GM12878 (cell line): ENCODE data around the gene TGFB2. TPM values are rescaled to one million over a fixed set of nuclear protein-coding genes. Genes with fewer than 3 reads are reported as not detected.

ENCODE experiments used
- ATAC-seq: fragments of 200-7000 bp; cut with Tn5 transposase; 3 replicates; pipeline ENCODE4 v1.9.1; 2020; ENCODE audit warnings: mild to moderate bottlenecking, moderate library complexity
- BruUV-seq: library from RNA; stranded (reverse); fragments of 400-500 nt; replicated peaks from 2 replicates; lab custom pipeline; 2021; lab: Mats Ljungman, UMichigan
- CTCF ChIA-PET: fragments of 300-600 bp; sonication (Branson Sonifier 250); formaldehyde crosslinking; extraction: SDS; loops from one replicate; lab custom pipeline; 2021; ENCODE audit warnings: inconsistent platforms; lab: Yijun Ruan, JAX
- POLR2A ChIA-PET: fragments of 350-600 bp; formaldehyde crosslinking; extraction: SDS; loops from one replicate; lab custom pipeline; 2021; ENCODE audit warnings: inconsistent platforms; lab: Charles Lee
- RAD21 ChIA-PET: fragments of 300-600 bp; sonication (Branson Sonifier 250); formaldehyde crosslinking; loops from one replicate; lab custom pipeline; 2023; ENCODE audit warnings: antibody characterized with exemption; ENCODE audit not compliant: unreplicated experiment; lab: Charles Lee
- SMC1A ChIA-PET: fragments of 300-600 bp; sonication (Branson Sonifier 250); formaldehyde crosslinking; loops from one replicate; lab custom pipeline; 2023; ENCODE audit not compliant: unreplicated experiment, uncharacterized antibody; lab: Charles Lee
- DNase-seq: peaks from one replicate; pipeline ENCODE4 v3.0.0-alpha.2; 2011; ENCODE audit warnings: low read depth, low spot score
- FAIRE-seq: peaks from 3 replicates; lab custom pipeline; 2011; peaks lifted over from hg19 to GRCh38; lab: Jason Lieb, UNC
- H2AFZ ChIP-seq: 2 replicates; pipeline ENCODE4 v1.6.0; 2011; ENCODE audit warnings: low read depth, low read length, control low read depth; ENCODE audit not compliant: control insufficient read depth
- H3K27ac ChIP-seq: 2 replicates; pipeline ENCODE4 v1.5.1; 2011; ENCODE audit warnings: control low read depth; ENCODE audit not compliant: control insufficient read depth, insufficient read depth
- H3K27me3 ChIP-seq, 2 experiments: replicated peaks in 1 of 2; 2 replicates each; pipeline versions ENCODE4 v1.6.0 to v1.6.1; 2011; ENCODE audit warnings: low read length in 1 of 2; ENCODE audit not compliant: control insufficient read depth in 2 of 2, insufficient read depth in 2 of 2
- H3K36me3 ChIP-seq, 2 experiments: 2 replicates each; pipeline ENCODE4 v1.5.1; 2011; ENCODE audit warnings: low read length in 1 of 2; ENCODE audit not compliant: control insufficient read depth in 2 of 2, insufficient read depth in 2 of 2
- H3K4me1 ChIP-seq: 2 replicates; pipeline ENCODE4 v1.6.1; 2011; ENCODE audit warnings: mild to moderate bottlenecking, low read length, moderate library complexity, mixed read lengths; ENCODE audit not compliant: control insufficient read depth, insufficient read depth
- H3K4me2 ChIP-seq: 2 replicates; pipeline ENCODE4 v1.6.0; 2011; ENCODE audit warnings: control low read depth; ENCODE audit not compliant: control insufficient read depth, insufficient read depth
- H3K4me3 ChIP-seq: fragments of 200-600 bp; sonication (generic); 2 replicates; pipeline ENCODE4 v1.5.1; 2016
- H3K79me2 ChIP-seq: 2 replicates; pipeline ENCODE4 v1.6.0; 2011; ENCODE audit warnings: low read length; ENCODE audit not compliant: control insufficient read depth, insufficient read depth
- H3K9ac ChIP-seq: 2 replicates; pipeline ENCODE4 v1.8.0; 2011; ENCODE audit warnings: low read length, control low read depth, mixed read lengths; ENCODE audit not compliant: control insufficient read depth, insufficient read depth
- H3K9me3 ChIP-seq: replicated peaks from 3 replicates; pipeline ENCODE4 v1.5.1; 2011; ENCODE audit warnings: mild to moderate bottlenecking, low read length; ENCODE audit not compliant: control insufficient read depth, insufficient read depth
- H4K20me1 ChIP-seq: 2 replicates; pipeline ENCODE4 v1.6.0; 2011; ENCODE audit not compliant: control insufficient read depth, insufficient read depth
- HCFC1 ChIP-seq: fragments of 150-350 bp; IDR thresholded peaks from 2 replicates; pipeline ENCODE4 v1.6.1; 2014; ENCODE audit warnings: low read length
- HDAC6 ChIP-seq: fragments of 200-600 bp; sonication (generic); IDR thresholded peaks from one replicate; pipeline ENCODE4 v1.8.0; 2017; ENCODE audit warnings: antibody characterized with exemption; ENCODE audit not compliant: unreplicated experiment
- ZNF384 ChIP-seq: IDR thresholded peaks from 2 replicates; pipeline ENCODE4 v1.6.1; 2012; ENCODE audit warnings: low read depth, mild to moderate bottlenecking, low read length, improper control_type of control experiment, borderline replicate concordance
- WGBS: methylation state at CpG from one replicate; pipeline ENCODE4 v1.1.6; 2016; ENCODE audit warnings: low lambda C conversion rate; ENCODE audit not compliant: insufficient replicate concordance, insufficient coverage; ENCODE audit errors: missing lambda C conversion rate; 5-methylcytosine and 5-hydroxymethylcytosine counted together
- in situ Hi-C: fragments of 300-500 bp; cut with MboI; formaldehyde crosslinking; loops from 9 replicates; pipeline ENCODE4 v1.14.3; 2018; ENCODE audit warnings: mixed read lengths
- intact Hi-C: fragments of 100-400 bp; cut with micrococcal nuclease; formaldehyde crosslinking; loops from one replicate; pipeline ENCODE4 v1.14.2; 2022; ENCODE audit not compliant: unreplicated experiment
- polyA plus RNA-seq, 11 experiments: library from polyadenylated mRNA; depleted of rRNA in 4 of 11; unstranded in 6 of 11; stranded (reverse) in 5 of 11; fragments of >200 nt; fragmentation: Nextera tagmentation in 4 of 11; fragmentation: Illumina TruSeq in 1 of 11; extraction: Ambion mirVana in 4 of 11; extraction: Trizol in 1 of 11; gene quantifications; 1 replicate in 1 of 11; 2 replicates in 10 of 11; pipeline versions ENCODE4 v1.2.1 to v1.2.3, GENCODE V29; 2011 to 2016; ENCODE audit warnings: inconsistent platforms in 2 of 11, missing spikeins in 2 of 11, low read depth in 1 of 11
- total RNA-seq, 4 experiments: library from RNA; depleted of rRNA in 3 of 4; stranded (reverse); fragments of >200 nt in 3 of 4; fragmentation: Illumina TruSeq in 1 of 4; extraction: Trizol in 1 of 4; gene quantifications; 2 replicates each; pipeline versions ENCODE4 v1.2.1 to v1.2.3, GENCODE V29; 2013 to 2021
- TF ChIP-seq, protein P1 (sequence below): fragments of 450-650 bp; IDR thresholded peaks from 2 replicates; pipeline ENCODE4 v1.6.1; 2017; ENCODE audit warnings: mild to moderate bottlenecking
- TF ChIP-seq, protein P2 (sequence below): fragments of 450-650 bp; IDR thresholded peaks from 2 replicates; pipeline ENCODE4 v1.6.1; 2018; ENCODE audit warnings: borderline replicate concordance, mild to moderate bottlenecking; ENCODE audit not compliant: partially characterized antibody

The TGFB2 gene
- total and polyA plus RNA-seq, 10 of the 15 experiments (the other 5 are each of a cell fraction or from before 2014, with no cell fraction given), result 0.03 to 0.11 (median 0.04) TPM; not detected in 6

DNA sequence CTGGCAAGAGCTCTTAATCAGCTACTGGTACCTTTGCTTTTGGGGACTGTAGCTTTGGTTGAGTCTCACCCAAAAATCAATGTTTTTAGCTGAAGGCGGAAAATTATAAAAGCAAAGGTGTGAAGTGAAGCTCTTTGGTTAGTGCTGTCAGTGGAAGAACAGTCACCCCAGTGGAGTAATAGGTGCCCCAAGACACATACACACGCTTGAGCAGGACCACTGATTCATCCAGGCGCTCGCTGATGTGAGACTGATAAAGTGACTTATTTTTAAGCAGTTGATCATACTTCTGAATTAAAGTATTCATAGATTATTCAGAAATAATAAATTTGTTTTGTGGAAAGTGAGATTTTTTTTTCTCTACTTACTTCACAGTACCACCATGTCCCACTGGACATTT lies 37.1 kb downstream of the TGFB2 start (continued):
- TF ChIP-seq, protein P1, sequence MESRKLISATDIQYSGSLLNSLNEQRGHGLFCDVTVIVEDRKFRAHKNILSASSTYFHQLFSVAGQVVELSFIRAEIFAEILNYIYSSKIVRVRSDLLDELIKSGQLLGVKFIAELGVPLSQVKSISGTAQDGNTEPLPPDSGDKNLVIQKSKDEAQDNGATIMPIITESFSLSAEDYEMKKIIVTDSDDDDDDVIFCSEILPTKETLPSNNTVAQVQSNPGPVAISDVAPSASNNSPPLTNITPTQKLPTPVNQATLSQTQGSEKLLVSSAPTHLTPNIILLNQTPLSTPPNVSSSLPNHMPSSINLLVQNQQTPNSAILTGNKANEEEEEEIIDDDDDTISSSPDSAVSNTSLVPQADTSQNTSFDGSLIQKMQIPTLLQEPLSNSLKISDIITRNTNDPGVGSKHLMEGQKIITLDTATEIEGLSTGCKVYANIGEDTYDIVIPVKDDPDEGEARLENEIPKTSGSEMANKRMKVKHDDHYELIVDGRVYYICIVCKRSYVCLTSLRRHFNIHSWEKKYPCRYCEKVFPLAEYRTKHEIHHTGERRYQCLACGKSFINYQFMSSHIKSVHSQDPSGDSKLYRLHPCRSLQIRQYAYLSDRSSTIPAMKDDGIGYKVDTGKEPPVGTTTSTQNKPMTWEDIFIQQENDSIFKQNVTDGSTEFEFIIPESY, result no peak
- TF ChIP-seq, all 136 proteins: peak for 0

DNA sequence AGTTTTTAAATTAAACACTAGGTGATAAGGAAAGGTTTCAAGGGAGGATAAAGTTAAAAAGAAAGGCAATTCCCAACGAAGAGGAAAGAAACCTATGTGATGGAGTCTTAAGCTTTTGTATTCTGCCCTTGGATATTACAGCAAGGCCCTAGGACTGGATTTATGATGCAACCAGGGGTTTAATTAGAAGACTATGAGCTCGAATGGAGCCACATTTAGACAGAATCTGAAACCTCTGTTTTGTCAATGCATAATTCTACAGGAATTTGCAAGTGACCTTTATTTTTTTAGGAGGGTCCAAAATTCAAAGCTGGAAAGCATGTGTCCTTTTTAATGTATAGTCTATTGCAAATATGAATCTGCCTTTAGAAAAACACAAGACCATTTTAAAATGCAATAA lies 37.9 kb downstream of the TGFB2 start:
- DNase-seq, result no peak
- POLR2A ChIA-PET, result no interaction called here
- Histone ChIP-seq H3K27ac (no peak overlapping the region), H4K20me1 (no peaks in the 10 kb centered on the region), H3K79me2 (no peaks in the 10 kb centered on the region), H3K36me3 (no peaks in the 10 kb centered on the region), H3K9me3 (no peaks in the 10 kb centered on the region), H3K4me1 (no peaks in the 10 kb centered on the region), H2AFZ (no peak overlapping the region), H3K4me2 (no peak overlapping the region), H3K4me3 (no peak overlapping the region), H3K9ac (no peak overlapping the region), H3K27me3 (no peaks in the 10 kb centered on the region)
- RAD21 ChIA-PET, result no interaction called here
- SMC1A ChIA-PET, result no interaction called here
- no TSS peak for BruUV-seq
- CTCF ChIA-PET, result no interaction called here
- in situ Hi-C loops, result no loop called here
- intact Hi-C loops, result no loop called here
- no peak for ATAC-seq
- WGBS, result 0% methylated on average over 2 of the region's 2 CpGs
- no peak for FAIRE-seq
- no peak for TF ChIP-seq HDAC6
- TF ChIP-seq HCFC1, result no peak
- no peak for TF ChIP-seq ZNF384
- TF ChIP-seq, protein P2, sequence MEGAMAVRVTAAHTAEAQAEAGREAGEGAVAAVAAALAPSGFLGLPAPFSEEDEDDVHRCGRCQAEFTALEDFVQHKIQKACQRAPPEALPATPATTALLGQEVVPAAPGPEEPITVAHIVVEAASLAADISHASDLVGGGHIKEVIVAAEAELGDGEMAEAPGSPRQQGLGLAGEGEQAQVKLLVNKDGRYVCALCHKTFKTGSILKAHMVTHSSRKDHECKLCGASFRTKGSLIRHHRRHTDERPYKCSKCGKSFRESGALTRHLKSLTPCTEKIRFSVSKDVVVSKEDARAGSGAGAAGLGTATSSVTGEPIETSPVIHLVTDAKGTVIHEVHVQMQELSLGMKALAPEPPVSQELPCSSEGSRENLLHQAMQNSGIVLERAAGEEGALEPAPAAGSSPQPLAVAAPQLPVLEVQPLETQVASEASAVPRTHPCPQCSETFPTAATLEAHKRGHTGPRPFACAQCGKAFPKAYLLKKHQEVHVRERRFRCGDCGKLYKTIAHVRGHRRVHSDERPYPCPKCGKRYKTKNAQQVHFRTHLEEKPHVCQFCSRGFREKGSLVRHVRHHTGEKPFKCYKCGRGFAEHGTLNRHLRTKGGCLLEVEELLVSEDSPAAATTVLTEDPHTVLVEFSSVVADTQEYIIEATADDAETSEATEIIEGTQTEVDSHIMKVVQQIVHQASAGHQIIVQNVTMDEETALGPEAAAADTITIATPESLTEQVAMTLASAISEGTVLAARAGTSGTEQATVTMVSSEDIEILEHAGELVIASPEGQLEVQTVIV, result no peak
